GM12891 (cell line): ENCODE measurements around the gene IGF2R.

Experiments
- POLR2A ChIP-seq: IDR thresholded peaks from 2 replicates; pipeline ENCODE4 v1.6.1; 2011; ENCODE audit warnings: low read depth, low read length, control low read depth
- POLR2AphosphoS5 ChIP-seq: IDR thresholded peaks from 2 replicates; pipeline ENCODE4 v1.6.1; 2011; ENCODE audit warnings: low read depth, low read length, control low read depth
- SPI1 ChIP-seq: IDR thresholded peaks from 2 replicates; pipeline ENCODE4 v1.6.1; 2011; ENCODE audit warnings: low read depth, low read length, control low read depth

DNA sequence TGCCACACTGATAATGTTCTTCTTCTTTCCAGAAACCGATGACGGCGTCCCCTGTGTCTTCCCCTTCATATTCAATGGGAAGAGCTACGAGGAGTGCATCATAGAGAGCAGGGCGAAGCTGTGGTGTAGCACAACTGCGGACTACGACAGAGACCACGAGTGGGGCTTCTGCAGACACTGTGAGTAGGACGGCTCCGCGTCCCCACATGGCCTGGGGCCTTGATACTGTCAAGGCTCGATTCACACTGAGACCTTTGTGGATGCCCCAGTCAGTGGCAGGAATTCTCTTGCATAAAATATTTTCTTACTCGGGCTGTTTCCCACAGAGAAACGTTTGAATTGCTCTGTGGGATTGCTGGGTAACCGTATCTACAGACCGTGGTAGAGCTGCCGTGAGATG is 111.2 kb downstream of the IGF2R start:
- TF ChIP-seq POLR2A (no peak), POLR2AphosphoS5 (no peak), SPI1 (no peak)
